Liver (tissue), 9 donors: ENCODE results near the gene CCDC154. TPM values are rescaled to one million over a fixed set of nuclear protein-coding genes. Genes with fewer than 3 reads are reported as not detected.

ENCODE experiments used
- DNase-seq: peaks from one replicate; pipeline ENCODE4 v3.0.0-alpha.2; 2017; ENCODE audit warnings: low spot score
- H3K27ac ChIP-seq, 2 donors: one replicate each; pipeline ENCODE4 v1.7.0; 2013; ENCODE audit warnings: inconsistent platforms in 2 of 2, low read length in 2 of 2, control low read depth in 1 of 2, low read depth in 1 of 2, mild to moderate bottlenecking in 1 of 2
- H3K27me3 ChIP-seq, 4 donors: one replicate each; pipeline versions ENCODE4 v1.6.1 to v1.7.0; 2013; ENCODE audit warnings: low read length in 3 of 4, inconsistent platforms in 1 of 4, mild to moderate bottlenecking in 1 of 4, moderate library complexity in 1 of 4; ENCODE audit not compliant: control insufficient read depth in 4 of 4, insufficient read depth in 4 of 4
- H3K36me3 ChIP-seq, 4 donors: one replicate each; pipeline versions ENCODE4 v1.6.1 to v1.7.0; 2013; ENCODE audit warnings: low read length in 3 of 4, mild to moderate bottlenecking in 3 of 4, low read depth in 1 of 4, moderate library complexity in 1 of 4; ENCODE audit not compliant: control insufficient read depth in 4 of 4, insufficient read depth in 3 of 4
- H3K4me1 ChIP-seq, 4 donors: one replicate each; pipeline versions ENCODE4 v1.6.1 to v1.7.0; 2013; ENCODE audit warnings: low read length in 3 of 4, mild to moderate bottlenecking in 3 of 4, moderate library complexity in 1 of 4; ENCODE audit not compliant: control insufficient read depth in 4 of 4, insufficient read depth in 4 of 4
- H3K4me3 ChIP-seq, 3 donors: one replicate each; pipeline versions ENCODE4 v1.6.1 to v1.7.0; 2013; ENCODE audit warnings: low read length in 3 of 3, control low read depth in 1 of 3, low read depth in 1 of 3, mild to moderate bottlenecking in 1 of 3
- H3K9ac ChIP-seq, 2 donors: one replicate each; pipeline ENCODE4 v1.7.0; 2013; ENCODE audit warnings: low read length in 2 of 2, mild to moderate bottlenecking in 2 of 2, moderate library complexity in 2 of 2, control low read depth in 1 of 2, low read depth in 1 of 2
- H3K9me3 ChIP-seq, 4 donors: one replicate each; pipeline versions ENCODE4 v1.6.1 to v1.7.0; 2013; ENCODE audit warnings: low read length in 3 of 4; ENCODE audit not compliant: control insufficient read depth in 4 of 4
- EGR1 ChIP-seq, 2 donors: IDR thresholded peaks; 2 replicates each; pipeline ENCODE4 v1.6.1; 2016 to 2018; ENCODE audit warnings: antibody characterized with exemption in 2 of 2, low read depth in 2 of 2
- FOXA1 ChIP-seq: IDR thresholded peaks from 2 replicates; pipeline ENCODE4 v1.6.1; 2016; ENCODE audit warnings: antibody characterized with exemption
- FOXA2 ChIP-seq: IDR thresholded peaks from 2 replicates; pipeline ENCODE4 v1.6.1; 2016; ENCODE audit warnings: antibody characterized with exemption
- HNF4A ChIP-seq, 2 donors: conservative IDR thresholded peaks; 2 replicates each; pipeline ENCODE4 v1.6.1; 2016; ENCODE audit warnings: antibody characterized with exemption in 2 of 2, mild to moderate bottlenecking in 2 of 2
- HNF4G ChIP-seq: IDR thresholded peaks from 2 replicates; pipeline ENCODE4 v1.6.1; 2016; ENCODE audit warnings: antibody characterized with exemption
- NR2F2 ChIP-seq: IDR thresholded peaks from 2 replicates; pipeline ENCODE4 v1.6.1; 2016; ENCODE audit warnings: antibody characterized with exemption
- RAD21 ChIP-seq, 2 donors: IDR thresholded peaks; 2 replicates each; pipeline ENCODE4 v1.6.1; 2016; ENCODE audit warnings: antibody characterized with exemption in 2 of 2, mild to moderate bottlenecking in 2 of 2
- SP1 ChIP-seq: IDR thresholded peaks from 2 replicates; pipeline ENCODE4 v1.6.1; 2018; ENCODE audit warnings: antibody characterized with exemption, mild to moderate bottlenecking
- YY1 ChIP-seq: IDR thresholded peaks from 2 replicates; pipeline ENCODE4 v1.6.1; 2016; ENCODE audit warnings: antibody characterized with exemption, mild to moderate bottlenecking
- WGBS: extraction: QIAGEN DNeasy Blood & Tissue Kit; methylation state at CpG from one replicate; pipeline ENCODE4 v1.1.7; 2013; 5-methylcytosine and 5-hydroxymethylcytosine counted together
- polyA plus RNA-seq, 2 donors: library from polyadenylated mRNA; stranded (reverse) in 1 of 2; unstranded in 1 of 2; fragments of 200-250 nt in 1 of 2; fragments of >200 nt in 1 of 2; fragmentation: Nextera tagmentation in 1 of 2; extraction: Ambion mirVana in 1 of 2; gene quantifications; one replicate each; pipeline versions ENCODE4 v1.2.1 to v1.2.3, GENCODE V29; 2013 to 2015
- total RNA-seq, 2 donors: library from RNA; depleted of rRNA; stranded (reverse); fragments of >200 nt; gene quantifications; one replicate each; pipeline ENCODE4 v1.2.3, GENCODE V29; 2014
- TF ChIP-seq, protein P1 (sequence below): fragments of 150-350 bp; IDR thresholded peaks from 2 replicates; pipeline ENCODE4 v1.5.1; 2017; ENCODE audit warnings: improper control_type of control experiment, low read depth, low read length; ENCODE audit not compliant: missing input control
- TF ChIP-seq, protein P2 (sequence below): IDR thresholded peaks from 2 replicates; pipeline ENCODE4 v1.6.1; 2016; ENCODE audit warnings: antibody characterized with exemption
- TF ChIP-seq, protein P3 (sequence below): IDR thresholded peaks from 2 replicates; pipeline ENCODE4 v1.6.1; 2016; ENCODE audit warnings: antibody characterized with exemption
- TF ChIP-seq, protein P4 (sequence below): IDR thresholded peaks from 2 replicates; pipeline ENCODE4 v1.6.1; 2016; ENCODE audit warnings: antibody characterized with exemption
- donor health status: healthy.
- donor health status: healthy.
- donor health status: healthy.
- donor health status: healthy.
- donor health status: healthy.

CCDC154 gene
- total and polyA plus RNA-seq, 4 donors: 0.18 to 0.42 (median 0.39) TPM; not detected in 1

DNA sequence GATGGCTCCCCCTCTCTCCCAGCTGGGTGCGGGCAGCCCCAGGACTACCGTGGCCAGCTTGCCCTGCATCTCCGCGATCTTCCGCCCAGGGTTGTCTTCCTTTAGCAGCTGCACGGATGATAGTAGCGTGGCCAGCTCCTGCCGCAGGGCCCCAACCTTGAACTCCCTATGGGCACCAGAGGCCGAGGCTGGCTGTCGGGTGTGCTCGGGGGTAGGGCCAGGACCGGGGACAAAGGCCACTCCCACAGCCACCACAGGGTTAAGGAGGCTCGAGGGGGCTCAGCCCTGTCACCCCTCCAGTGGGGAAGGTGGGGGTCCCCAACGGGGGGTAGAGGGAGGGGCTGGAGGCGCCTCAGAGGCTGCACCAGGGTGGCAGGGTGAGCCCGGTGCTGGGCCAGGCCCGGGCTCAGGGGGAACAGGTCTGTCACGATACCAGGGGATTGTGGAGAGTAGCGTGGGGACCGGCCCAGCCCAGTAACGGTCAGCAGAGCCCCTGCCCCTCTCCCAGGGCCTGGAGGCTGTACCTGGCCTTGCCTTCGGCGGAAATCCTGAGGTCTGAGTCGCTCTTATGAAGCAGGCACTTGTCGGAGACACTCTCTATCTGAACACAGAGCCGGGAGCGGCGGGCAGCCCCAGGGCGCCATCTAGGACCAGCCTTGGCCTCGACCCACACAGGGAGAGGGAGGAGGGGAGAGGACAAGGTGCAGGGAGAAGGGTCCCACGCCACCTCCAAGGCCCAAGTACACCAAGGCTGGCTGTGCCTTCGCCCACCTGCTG is 8.2 kb downstream of the CCDC154 start:
- no peaks in the 10 kb centered on the region for H3K36me3 ChIP-seq
- DNase-seq: no peak
- H3K4me1 ChIP-seq: peaks cover 0 to 2% (median 1%) of the 10 kb centered on the region in 4 donors
- no peaks in the 10 kb centered on the region for H3K27me3 ChIP-seq
- H3K4me3 ChIP-seq: no peak overlapping the region
- H3K9me3 ChIP-seq: no peaks in the 10 kb centered on the region
- 88% methylated on average over 31 of the region's 32 CpGs for WGBS
- no peak overlapping the region for H3K27ac ChIP-seq
- TF ChIP-seq, protein P1, sequence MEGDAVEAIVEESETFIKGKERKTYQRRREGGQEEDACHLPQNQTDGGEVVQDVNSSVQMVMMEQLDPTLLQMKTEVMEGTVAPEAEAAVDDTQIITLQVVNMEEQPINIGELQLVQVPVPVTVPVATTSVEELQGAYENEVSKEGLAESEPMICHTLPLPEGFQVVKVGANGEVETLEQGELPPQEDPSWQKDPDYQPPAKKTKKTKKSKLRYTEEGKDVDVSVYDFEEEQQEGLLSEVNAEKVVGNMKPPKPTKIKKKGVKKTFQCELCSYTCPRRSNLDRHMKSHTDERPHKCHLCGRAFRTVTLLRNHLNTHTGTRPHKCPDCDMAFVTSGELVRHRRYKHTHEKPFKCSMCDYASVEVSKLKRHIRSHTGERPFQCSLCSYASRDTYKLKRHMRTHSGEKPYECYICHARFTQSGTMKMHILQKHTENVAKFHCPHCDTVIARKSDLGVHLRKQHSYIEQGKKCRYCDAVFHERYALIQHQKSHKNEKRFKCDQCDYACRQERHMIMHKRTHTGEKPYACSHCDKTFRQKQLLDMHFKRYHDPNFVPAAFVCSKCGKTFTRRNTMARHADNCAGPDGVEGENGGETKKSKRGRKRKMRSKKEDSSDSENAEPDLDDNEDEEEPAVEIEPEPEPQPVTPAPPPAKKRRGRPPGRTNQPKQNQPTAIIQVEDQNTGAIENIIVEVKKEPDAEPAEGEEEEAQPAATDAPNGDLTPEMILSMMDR: no peak
- TF ChIP-seq FOXA2: no peak
- TF ChIP-seq, protein P2, sequence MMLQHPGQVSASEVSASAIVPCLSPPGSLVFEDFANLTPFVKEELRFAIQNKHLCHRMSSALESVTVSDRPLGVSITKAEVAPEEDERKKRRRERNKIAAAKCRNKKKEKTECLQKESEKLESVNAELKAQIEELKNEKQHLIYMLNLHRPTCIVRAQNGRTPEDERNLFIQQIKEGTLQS: no peak
- TF ChIP-seq, protein P3, sequence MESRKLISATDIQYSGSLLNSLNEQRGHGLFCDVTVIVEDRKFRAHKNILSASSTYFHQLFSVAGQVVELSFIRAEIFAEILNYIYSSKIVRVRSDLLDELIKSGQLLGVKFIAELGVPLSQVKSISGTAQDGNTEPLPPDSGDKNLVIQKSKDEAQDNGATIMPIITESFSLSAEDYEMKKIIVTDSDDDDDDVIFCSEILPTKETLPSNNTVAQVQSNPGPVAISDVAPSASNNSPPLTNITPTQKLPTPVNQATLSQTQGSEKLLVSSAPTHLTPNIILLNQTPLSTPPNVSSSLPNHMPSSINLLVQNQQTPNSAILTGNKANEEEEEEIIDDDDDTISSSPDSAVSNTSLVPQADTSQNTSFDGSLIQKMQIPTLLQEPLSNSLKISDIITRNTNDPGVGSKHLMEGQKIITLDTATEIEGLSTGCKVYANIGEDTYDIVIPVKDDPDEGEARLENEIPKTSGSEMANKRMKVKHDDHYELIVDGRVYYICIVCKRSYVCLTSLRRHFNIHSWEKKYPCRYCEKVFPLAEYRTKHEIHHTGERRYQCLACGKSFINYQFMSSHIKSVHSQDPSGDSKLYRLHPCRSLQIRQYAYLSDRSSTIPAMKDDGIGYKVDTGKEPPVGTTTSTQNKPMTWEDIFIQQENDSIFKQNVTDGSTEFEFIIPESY: no peak
- no peak overlapping the region for H3K9ac ChIP-seq

DNA sequence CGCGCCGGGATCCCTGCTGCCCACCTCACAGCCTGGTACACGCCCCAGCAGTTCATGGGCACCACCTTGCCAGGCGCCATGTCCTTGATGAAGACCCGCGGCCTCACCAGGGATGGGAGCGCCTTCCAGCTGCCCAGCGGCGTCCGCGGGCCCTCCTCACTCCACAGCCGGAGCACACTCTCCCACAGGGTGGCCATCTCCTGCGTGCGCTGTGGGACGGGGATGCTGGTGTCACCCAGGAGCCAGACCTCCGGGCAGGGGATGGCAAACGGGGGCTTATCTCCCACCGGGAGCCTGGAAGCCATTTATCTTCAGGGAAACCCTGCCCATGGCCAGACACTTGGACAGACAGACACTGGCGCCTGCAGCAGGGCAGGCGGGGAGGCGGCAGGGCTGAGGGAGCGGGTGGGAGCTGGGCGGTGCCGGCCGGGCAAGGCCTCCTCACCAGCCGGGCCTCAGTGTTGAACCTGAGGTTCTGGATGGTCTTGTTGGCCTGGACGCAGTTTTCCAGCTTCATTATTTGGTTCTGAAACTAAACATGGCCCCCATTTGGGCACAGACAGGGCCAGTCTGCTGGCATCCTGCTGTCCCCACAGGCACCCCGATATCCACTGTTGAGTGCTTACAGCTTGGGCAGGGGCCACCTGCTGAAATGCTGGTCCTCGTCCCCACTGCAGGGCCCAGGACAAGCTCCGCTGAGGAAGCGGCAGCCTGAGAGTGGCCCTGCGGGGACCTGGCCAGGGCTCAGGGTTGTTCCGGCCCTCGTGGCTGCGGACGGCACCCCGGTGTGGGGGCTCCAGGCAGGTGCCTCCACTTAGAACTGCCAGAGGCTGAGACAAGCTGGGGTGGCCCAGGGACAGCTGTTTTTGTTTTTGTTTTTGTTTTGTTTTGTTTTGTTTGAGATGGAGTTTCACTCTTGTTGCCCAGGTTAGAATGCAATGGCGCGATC is 9.4 kb downstream of the CCDC154 start:
- Histone ChIP-seq H3K36me3 (no peaks in the 10 kb centered on the region), H3K9me3 (no peaks in the 10 kb centered on the region), H3K27me3 (no peaks in the 10 kb centered on the region), H3K27ac (no peak overlapping the region), H3K4me1 (peaks cover 5 to 14% (median 9%) of the 10 kb centered on the region in 4 donors), H3K4me3 (no peak overlapping the region), H3K9ac (no peak overlapping the region)
- no peak for DNase-seq
- WGBS: 96% methylated on average over 40 of the region's 40 CpGs
- no peak for TF ChIP-seq RAD21 (IDR thresholded peaks at IDR 0.05)
- TF ChIP-seq SP1: no peak
- no peak for TF ChIP-seq HNF4A (conservative IDR thresholded peaks at IDR 0.05)
- TF ChIP-seq FOXA1: no peak
- no peak for TF ChIP-seq EGR1 (IDR thresholded peaks at IDR 0.05; ENCODE audit: low read depth in 2 of 2)
- TF ChIP-seq, protein P4, sequence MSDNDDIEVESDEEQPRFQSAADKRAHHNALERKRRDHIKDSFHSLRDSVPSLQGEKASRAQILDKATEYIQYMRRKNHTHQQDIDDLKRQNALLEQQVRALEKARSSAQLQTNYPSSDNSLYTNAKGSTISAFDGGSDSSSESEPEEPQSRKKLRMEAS: no peak
- TF ChIP-seq, protein P1: no peak
- no peak for TF ChIP-seq NR2F2
- TF ChIP-seq YY1: no peak
- TF ChIP-seq HNF4G: no peak
